ENCODE data around the gene SKOR1. TPM values are rescaled to one million over a fixed set of nuclear protein-coding genes. Genes with fewer than 3 reads are reported as not detected.

Gene SKOR1
- total and polyA plus RNA-seq, 2 of the 4 experiments (the other 2 are of a cell fraction): 0.03 TPM; not detected in 1

DNA sequence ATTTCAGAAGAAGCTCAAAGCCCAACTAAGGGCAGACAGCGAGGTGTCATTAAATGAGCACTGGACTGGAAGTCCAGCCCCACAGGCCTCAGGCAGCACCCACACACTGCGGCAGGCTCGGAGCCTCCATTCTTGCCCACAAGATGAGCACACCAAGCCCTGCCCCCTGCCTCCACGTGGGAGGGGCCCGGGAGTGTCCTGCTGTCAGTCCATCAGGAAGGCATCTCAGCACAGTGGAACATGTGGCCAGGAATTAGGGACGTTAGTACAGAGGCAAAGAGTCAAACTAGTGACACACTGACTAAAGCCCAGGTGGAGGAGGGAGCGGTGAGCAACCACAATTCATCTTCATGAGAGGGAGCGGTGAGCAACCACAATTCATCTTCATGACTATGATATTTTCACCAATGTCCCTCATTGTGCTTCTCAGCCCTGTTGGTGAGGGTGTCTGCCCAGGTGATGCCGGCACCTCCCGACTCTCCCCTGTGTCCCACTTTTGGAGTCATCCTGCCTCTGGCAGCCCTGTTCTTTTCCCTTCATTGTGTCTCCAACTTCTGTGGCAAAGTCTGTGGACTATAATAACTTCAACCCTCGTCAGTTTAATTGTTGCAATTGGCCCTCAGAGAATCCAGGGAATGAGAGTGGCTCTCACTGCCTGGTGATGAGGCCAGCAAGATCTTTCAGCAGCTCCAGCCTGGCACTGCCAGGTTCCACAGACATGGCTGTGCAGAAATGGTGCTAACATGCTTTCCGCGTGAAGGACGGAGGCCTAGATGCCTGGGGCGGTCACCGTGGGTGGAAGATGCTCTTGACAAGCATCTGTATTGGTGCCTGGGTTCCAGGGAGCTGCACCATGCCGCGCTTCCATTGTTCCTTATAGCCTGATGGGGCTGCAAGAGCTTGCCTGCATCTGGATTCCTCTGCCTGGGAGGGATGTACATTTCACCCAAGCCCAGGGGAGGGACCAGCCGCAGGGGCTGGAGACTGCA is 23.1 kb upstream of the SKOR1 start:
- Histone ChIP-seq H3K9me1 (ENCODE audit: insufficient read depth, low read length) (peaks cover 5% of the 10 kb centered on the region; the same call in 1 of the 2 replicates), H3K14ac (replicated peaks; ENCODE audit: low read depth, low read length) (no peak overlapping the region), H3K9ac (ENCODE audit: low read depth, low read length) (no peak overlapping the region), H3K4me1 (ENCODE audit: control insufficient read depth, insufficient read depth, low read length) (no peaks in the 10 kb centered on the region), H2AK9ac (replicated peaks; ENCODE audit: low read depth, low read length, poor library complexity) (no peak overlapping the region), H2BK20ac (ENCODE audit: low read depth, low read length) (no peak overlapping the region), H3K23ac (ENCODE audit: low read depth, low read length) (no peak overlapping the region; the same call in 1 of the 2 replicates), H2AFZ (replicated peaks; ENCODE audit: low read length, poor library complexity) (no peak overlapping the region), H4K8ac (ENCODE audit: low read depth in 2 of 2, low read length in 2 of 2) (no peak overlapping the region), H3K9me3 (ENCODE audit: control insufficient read depth, insufficient read depth, low read length) (no peaks in the 10 kb centered on the region), H4K20me1 (ENCODE audit: insufficient read depth, low read length) (0 out of 2 replicates have a peak, but pooled peaks cover 7% of the 10 kb centered on the region), H3K79me1 (ENCODE audit: low read depth in 1 of 2, low read length in 2 of 2) (no peaks in the 10 kb centered on the region; a peak in 1 of 4 replicates), H4K5ac (ENCODE audit: low read depth, low read length) (no peak overlapping the region), H2BK15ac (ENCODE audit: low read depth, low read length) (no peak overlapping the region), H3K27ac (ENCODE audit: insufficient read depth, low read length) (no peak overlapping the region), H4K91ac (ENCODE audit: insufficient read depth, low read depth, low read length) (no peak overlapping the region), H2AK5ac (ENCODE audit: low read depth, low read length) (no peak overlapping the region), H2BK120ac (ENCODE audit: low read depth, low read length) (no peak overlapping the region), H3K36me3 (ENCODE audit: control insufficient read depth, insufficient read depth, low read length) (peaks cover 2% of the 10 kb centered on the region; the same call in 1 of the 2 replicates), H3K27me3 (ENCODE audit: control insufficient read depth, insufficient read depth, low read length) (no peaks in the 10 kb centered on the region), H3K4me2 (ENCODE audit: low read depth, low read length) (no peak overlapping the region), H3K4ac (ENCODE audit: low read depth, low read length) (no peak overlapping the region), H2BK5ac (ENCODE audit: low read depth, low read length, poor library complexity, severe bottlenecking) (no peak overlapping the region), H3K56ac (ENCODE audit: extremely low read depth, insufficient read depth, low read length) (no peak overlapping the region; the same call in 1 of the 2 replicates), H3K18ac (ENCODE audit: low read depth, low read length) (no peak overlapping the region), H3K4me3 (ENCODE audit: insufficient read depth, low read depth, low read length) (no peak overlapping the region)
- DNase-seq (no peak), ATAC-seq (ENCODE audit: low read depth) (no peak)
- ChIA-PET CTCF (no interaction called here), POLR2A (ENCODE audit: unreplicated experiment) (no interaction called here)
- 94% methylated on average over 6 of the region's 19 CpGs; no CpG with 5 or more reads in 1 of the 2 experiments for WGBS, 2 experiments (ENCODE audit: extremely low coverage in 2 of 2, insufficient read length in 1 of 2)
- BruUV-seq (replicated peaks): no TSS peak
- dilution Hi-C loops (cut with HindIII; ENCODE audit: low sequenced_read_pairs, unreplicated experiment) (no loop called here), in situ Hi-C loops (cut with MboI; ENCODE audit: low sequenced_read_pairs) (no loop called here), intact Hi-C loops (cut with micrococcal nuclease) (no loop called here)
- TF ChIP-seq, protein P1, sequence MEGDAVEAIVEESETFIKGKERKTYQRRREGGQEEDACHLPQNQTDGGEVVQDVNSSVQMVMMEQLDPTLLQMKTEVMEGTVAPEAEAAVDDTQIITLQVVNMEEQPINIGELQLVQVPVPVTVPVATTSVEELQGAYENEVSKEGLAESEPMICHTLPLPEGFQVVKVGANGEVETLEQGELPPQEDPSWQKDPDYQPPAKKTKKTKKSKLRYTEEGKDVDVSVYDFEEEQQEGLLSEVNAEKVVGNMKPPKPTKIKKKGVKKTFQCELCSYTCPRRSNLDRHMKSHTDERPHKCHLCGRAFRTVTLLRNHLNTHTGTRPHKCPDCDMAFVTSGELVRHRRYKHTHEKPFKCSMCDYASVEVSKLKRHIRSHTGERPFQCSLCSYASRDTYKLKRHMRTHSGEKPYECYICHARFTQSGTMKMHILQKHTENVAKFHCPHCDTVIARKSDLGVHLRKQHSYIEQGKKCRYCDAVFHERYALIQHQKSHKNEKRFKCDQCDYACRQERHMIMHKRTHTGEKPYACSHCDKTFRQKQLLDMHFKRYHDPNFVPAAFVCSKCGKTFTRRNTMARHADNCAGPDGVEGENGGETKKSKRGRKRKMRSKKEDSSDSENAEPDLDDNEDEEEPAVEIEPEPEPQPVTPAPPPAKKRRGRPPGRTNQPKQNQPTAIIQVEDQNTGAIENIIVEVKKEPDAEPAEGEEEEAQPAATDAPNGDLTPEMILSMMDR (conservative IDR thresholded peaks at IDR 0.05; ENCODE audit: low read depth, low read length): no peak
- TF ChIP-seq RAD21 (IDR thresholded peaks at IDR 0.05; ENCODE audit: low read length) (no peak), FOS (IDR thresholded peaks at IDR 0.05; ENCODE audit: low read depth, low read length) (no peak), RCOR1 (IDR thresholded peaks at IDR 0.05; ENCODE audit: insufficient replicate concordance, low read length) (no peak), NFE2L2 (IDR thresholded peaks at IDR 0.05; ENCODE audit: low read depth, low read length) (no peak), MAZ (IDR thresholded peaks at IDR 0.05; ENCODE audit: borderline replicate concordance, low read depth, low read length) (no peak), MXI1 (IDR thresholded peaks at IDR 0.05; ENCODE audit: borderline replicate concordance, low read depth, low read length) (no peak), SMC3 (IDR thresholded peaks at IDR 0.05; ENCODE audit: low read depth, low read length) (no peak), CHD1 (IDR thresholded peaks at IDR 0.05; ENCODE audit: low read depth, low read length) (no peak)
- TF ChIP-seq, protein P2, sequence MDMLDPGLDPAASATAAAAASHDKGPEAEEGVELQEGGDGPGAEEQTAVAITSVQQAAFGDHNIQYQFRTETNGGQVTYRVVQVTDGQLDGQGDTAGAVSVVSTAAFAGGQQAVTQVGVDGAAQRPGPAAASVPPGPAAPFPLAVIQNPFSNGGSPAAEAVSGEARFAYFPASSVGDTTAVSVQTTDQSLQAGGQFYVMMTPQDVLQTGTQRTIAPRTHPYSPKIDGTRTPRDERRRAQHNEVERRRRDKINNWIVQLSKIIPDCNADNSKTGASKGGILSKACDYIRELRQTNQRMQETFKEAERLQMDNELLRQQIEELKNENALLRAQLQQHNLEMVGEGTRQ (IDR thresholded peaks at IDR 0.05; ENCODE audit: low read depth, low read length): no peak
